HG03135 (cell line): ENCODE measurements around the gene CD58.

Experiments
- ATAC-seq: cut with Tn5 transposase; IDR thresholded peaks from one replicate; pipeline ENCODE4 v1.9.1; 2021; ENCODE audit warnings: mild to moderate bottlenecking, moderate library complexity; ENCODE audit not compliant: unreplicated experiment

CD58 gene

GRCh38 chr1:116511459-116512019, 59.3 kb downstream of the CD58 start:
- no peak for ATAC-seq

- no peak for ATAC-seq
Observed at GRCh38 chr1:116510361-116510760, 60.5 kb downstream of the CD58 start.

GRCh38 chr1:116508984-116509980, 61.5 kb downstream of the CD58 start:
- no peak for ATAC-seq

- no peak for ATAC-seq
Observed at GRCh38 chr1:116508085-116508983, 62.5 kb downstream of the CD58 start.

GRCh38 chr1:116507631-116508030, 63.2 kb downstream of the CD58 start:
- ATAC-seq = no peak

GRCh38 chr1:116506132-116507004, 64.5 kb downstream of the CD58 start:
- no peak for ATAC-seq

- ATAC-seq = peak; percentile 89
Observed at GRCh38 chr1:116504308-116505156, 66.3 kb downstream of the CD58 start.

GRCh38 chr1:116503546-116504307, 67.1 kb downstream of the CD58 start:
- peak; percentile 1 for ATAC-seq

- ATAC-seq = no peak
Observed at GRCh38 chr1:116502671-116503314, 68.0 kb downstream of the CD58 start.

GRCh38 chr1:116501870-116502244, 69.0 kb downstream of the CD58 start:
- no peak for ATAC-seq

GRCh38 chr1:116501125-116501869, 69.5 kb downstream of the CD58 start:
- ATAC-seq = no peak

- ATAC-seq = peak; percentile 60
Observed at GRCh38 chr1:116498789-116499628, 71.8 kb downstream of the CD58 start.

- ATAC-seq = no peak
Observed at GRCh38 chr1:116497656-116498055, 73.2 kb downstream of the CD58 start.

- no peak for ATAC-seq
Observed at GRCh38 chr1:116496898-116497297, 73.9 kb downstream of the CD58 start.

- no peak for ATAC-seq
Observed at GRCh38 chr1:116496380-116496779, 74.4 kb downstream of the CD58 start.

GRCh38 chr1:116495535-116495934, 75.3 kb downstream of the CD58 start:
- no peak for ATAC-seq

- no peak for ATAC-seq
Observed at GRCh38 chr1:116494745-116495144, 76.1 kb downstream of the CD58 start.
